Activated naive CD4-positive, alpha-beta T cell treated with anti-CD3 and anti-CD28 coated beads, Interleukin-2, amount 50 U/mL, for 16 hours (primary cell): Measurements from ENCODE around the gene MAP2K2.

Source experiments
- DNase-seq: peaks from one replicate; pipeline ENCODE4 v3.0.0-alpha.2; 2020

MAP2K2 gene

DNA sequence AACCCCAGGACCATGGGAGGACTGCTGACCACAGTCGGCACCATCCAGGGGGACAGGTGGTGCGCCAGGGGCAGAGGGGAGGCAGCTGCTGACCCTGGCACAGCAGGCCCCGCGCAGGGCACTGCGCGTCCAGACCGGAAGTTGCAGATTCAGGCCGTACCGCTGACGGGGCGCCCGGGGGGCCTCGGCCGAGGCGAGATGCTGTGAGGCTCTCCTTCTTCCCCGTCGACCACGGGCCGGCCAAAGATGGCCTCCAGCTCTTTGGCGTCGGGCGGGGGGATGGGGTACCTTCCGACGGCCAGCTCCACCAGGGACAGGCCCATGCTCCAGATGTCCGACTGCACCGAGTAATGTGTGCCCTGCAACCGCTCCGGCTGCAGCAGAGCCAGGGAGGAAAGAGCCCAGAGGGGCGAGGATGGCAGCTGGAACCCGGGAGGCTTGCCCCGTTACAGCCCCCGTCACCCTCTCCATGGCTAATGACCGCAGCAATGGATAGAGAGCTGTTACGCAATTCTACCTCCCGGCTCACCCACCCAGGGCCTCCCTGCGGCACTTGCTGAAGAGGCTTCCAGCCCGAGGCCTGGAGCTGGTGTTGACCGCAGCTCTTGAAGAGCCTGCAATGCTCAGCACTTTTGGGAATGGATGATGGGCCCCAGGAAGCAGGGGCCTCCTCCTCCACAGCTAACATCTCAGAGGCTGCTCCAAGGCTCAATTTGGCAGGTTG, 24.7 kb downstream of the MAP2K2 start:
- DNase-seq: no peak

DNA sequence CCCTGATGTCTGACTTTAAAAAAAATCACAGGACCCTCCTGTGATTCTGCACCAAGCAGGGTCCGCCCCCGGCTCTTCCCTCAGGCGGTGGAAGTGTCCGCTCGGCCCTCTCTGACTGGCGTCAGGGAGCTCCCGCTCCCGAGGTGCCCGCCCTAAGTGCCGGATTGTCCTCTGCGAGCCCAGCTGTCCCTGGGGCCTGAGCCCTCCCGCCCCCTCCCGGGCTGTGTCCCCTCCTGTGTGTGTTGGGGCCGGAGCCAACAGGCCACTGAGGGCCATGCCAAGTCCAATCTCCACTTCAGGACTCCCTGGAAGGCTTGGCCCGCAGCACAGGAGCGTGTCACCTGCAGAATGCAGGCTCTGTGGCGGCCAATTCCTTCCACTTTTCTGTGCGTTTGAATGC, 25.4 kb downstream of the MAP2K2 start:
- no peak for DNase-seq

DNA sequence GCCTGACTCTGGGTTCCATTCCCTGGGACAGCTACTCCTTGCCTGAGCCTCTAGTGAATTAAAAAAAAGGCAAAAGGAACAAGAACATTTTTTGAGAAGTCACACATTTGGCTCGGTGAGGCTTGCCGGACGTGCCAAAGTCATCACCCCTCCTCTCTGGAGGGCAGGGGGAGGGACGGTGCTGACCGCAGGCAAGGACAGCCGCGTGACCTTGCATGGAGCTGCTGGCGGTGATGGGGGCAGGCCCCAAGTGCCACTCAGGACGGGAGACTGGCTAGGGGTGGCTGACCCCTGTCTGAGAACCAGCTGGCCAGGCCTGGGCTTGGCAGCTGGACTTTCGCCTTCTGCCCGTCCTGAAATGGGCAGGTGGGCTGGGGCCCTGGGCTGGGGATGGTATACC, 26.4 kb downstream of the MAP2K2 start:
- DNase-seq: no peak

DNA sequence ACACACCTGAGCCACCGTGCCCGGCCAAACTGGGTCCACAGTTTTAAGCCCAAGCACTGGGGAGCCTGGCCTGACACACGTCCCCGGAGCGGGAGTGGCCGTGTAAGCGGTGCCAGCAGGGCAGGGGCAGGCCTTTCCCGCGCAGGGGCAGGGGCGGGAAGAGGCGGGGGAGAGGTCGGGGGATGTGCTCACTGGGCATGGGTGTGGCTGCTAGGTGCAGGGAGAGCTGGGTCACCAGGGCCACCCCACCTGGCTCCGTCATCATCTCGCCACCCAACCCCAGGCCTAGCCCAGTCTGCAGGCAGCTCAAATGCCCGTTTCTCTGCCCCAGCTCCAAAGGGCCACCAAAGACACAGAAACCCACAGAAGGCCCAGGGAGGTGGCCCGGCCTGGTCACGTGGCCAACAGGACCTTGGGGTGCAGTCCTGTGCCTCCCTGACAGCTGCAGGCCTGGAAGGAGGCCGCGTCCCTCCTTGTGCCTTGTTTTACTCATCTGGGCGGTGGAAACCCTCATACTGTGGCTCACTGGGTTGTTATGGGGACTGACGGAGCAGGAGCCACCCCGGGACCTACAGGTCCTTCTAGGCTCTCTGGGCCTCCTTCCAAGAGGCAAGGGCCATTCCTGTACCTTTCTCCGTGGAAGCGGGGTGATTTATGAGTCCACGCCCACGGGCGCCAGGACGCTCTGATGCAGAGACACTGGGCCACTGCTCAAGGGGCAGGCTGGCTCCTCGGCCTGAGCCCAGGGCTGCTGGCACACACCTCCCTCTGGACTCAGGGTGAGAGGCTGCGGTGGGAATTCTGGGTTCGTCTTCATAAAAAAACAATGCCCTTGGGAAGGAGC, 27.7 kb downstream of the MAP2K2 start:
- no peak for DNase-seq

DNA sequence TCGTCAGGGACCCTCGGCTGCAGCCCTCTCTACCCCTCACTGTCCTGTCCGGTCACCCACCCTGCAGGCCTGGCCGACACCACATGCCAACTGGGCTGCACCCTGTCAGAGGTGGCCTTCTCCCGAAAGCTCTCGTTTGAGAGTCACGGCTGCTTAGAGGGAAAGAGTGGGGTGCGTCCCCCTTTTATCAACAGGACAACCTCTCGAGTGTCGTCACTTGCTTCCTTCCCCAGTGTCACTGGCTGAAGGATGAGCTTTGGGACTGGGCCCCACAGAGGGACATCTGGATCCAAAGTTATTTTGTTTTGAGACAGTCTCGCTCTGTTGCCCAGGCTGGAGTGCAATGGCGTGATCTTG, 28.5 kb downstream of the MAP2K2 start:
- no peak for DNase-seq

DNA sequence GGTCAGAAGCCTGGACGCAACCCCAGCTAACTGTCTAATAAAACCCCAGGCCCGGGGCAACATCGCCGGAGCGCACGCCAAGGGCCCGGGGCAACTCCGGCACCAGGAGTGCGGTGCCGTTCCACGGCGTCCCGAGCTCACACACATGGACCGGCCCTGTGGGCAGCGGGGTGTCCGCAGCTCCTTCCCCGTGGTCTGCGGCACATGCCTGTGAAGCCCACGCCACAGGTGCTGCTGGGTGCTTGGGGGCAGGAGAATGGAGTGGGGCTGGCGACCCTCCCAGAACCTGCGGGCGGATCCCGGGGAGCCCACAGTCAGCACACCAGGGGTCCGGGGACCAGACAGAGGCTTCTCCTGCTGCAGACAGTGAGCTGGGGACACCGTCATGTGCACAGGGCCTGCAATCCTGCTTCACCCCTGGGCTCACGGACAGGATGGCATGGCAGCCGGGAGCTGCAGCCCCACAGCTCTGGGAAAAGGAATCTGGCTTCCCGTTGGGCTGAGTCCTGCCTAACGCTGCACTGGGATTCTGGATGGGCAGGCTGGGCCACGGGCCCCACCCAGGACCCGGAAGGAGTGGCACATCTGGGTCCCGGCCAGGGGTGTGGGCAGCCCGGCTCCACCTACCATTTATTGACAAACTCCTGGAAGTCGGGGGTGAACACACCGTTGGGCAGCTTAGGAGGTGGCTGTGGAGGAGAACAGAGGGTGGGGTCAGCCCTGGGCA, 29.0 kb downstream of the MAP2K2 start:
- DNase-seq: no peak

DNA sequence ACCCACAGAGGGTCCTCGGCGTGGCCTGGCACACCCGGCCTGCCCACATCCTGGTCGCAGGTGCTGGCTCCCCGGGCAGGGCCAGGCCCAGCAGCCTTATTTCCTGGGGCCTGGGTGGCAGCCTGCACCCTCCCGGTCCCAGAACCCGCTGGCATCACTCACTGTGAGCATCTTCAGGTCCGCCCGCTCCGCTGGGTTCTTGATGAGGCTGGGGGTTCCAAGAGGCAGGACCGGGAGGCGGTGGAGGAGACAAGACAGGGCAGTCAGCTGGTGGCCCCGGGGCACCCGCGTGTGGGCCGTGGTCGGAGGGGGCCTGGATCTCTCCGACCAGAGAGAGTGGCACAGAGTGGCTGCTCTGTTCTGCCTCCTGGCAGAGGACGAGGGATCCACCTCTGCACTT, 29.6 kb downstream of the MAP2K2 start:
- DNase-seq: no peak

DNA sequence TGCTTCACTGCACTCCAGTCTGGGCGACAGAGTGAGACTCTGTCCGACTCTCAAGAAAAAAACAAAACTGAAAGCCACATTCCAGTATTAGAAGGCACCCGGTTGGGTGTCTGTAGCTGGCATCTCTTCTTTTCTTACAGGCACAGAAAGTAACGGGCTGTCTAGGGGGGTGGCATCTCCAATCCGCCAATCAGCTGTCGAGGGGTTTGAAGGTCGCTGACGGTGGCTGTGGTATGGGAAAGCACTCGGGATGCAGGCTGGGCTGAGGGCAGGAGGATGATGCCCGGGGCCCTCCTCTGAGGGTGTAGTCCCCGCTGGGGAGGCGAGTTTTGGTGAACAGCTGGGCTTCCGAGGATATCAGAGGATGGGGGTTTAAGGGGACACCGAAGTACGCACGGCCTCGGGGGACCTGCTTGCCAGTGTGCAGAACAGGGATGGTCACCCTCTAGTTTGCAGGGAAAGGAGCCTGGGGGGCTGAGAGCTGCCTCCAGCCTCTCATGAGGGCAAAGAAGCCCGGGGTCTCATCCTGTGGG, 30.2 kb downstream of the MAP2K2 start:
- DNase-seq: no peak

DNA sequence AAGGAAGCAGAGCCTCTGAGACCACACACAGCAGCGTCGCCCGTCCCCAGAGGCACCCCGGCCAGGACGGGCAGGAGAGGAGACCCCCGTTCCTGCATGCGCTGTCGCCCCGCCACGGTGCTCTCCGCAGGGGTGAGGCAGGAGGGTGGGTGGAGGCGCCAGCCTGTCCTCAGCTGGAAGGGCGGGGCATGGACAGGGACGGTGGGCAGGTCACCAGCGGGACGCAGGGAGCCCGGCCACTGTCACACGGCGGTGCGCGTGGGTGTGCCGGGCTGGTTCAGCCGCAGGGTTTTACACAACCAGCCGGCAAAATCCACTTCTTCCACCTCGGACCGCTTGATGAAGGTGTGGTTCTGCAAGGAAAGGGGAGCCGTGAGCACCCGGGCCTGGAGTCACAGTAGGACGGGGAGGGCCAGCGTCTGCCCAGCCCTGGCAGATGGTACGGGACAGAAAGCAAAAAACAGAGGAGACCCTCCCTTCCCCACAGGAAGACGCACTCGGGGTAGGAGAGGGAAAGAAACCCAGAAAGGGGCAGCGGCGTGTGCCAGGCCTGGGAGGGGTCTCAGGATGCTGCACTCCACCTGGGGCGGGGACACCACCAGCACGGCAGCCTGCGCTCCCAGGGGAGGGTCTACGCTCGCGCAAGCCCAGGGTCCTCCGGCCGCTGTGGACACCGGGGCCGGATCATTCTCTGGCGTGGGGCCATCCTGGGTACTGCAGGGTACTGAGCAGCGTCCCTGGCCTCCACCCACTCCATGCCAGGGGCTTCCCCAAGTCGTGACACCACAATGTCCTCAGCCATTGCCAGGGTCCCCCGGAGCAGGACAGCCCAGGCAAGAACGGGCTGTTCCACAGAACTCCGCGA, 33.3 kb downstream of the MAP2K2 start:
- DNase-seq: no peak

DNA sequence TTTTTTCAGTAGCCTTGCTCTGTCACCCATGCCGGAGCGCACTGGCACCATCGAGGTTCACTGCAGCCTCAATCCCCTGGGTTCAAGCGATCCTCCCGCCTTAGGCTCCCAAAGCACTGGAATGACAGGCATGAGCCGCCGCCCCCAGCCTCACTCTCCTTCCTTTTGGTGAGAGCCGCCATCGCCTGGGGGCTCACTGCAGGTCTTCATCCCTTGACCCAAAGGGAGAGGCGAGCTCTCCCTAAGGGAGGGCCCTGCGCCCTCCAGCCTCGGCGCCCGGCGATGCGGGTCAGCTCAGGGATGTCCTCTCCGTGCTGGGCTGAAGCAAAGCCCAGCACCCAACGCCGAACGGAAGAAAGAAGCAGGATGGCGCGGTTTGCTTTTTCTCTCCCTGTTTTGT, 34.0 kb downstream of the MAP2K2 start:
- DNase-seq: no peak

DNA sequence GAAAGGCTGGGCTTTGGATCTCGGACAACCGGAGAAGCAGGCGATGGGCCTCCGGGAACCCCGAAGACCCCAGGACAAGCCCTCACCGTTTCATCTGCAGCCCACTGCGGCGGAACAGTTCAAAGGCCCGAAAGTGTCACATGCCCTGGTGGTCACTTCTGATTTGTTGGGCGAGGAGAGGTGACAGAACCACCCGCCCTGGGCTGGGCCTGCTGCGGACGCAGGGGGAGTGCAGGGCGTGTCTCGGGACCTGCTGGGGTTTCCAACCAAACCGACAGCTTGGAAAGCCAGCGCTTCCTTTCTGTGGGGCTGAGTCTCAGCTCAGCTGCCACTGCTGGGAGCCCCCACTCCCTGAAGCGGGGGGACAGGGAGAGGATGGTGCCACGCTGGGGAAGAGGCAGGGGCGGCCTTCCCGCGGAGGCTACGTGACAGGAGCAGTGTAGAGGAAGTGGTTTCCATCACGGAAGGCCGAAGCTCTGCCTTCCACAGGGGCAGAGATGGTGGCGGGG, 34.5 kb downstream of the MAP2K2 start:
- DNase-seq: no peak

DNA sequence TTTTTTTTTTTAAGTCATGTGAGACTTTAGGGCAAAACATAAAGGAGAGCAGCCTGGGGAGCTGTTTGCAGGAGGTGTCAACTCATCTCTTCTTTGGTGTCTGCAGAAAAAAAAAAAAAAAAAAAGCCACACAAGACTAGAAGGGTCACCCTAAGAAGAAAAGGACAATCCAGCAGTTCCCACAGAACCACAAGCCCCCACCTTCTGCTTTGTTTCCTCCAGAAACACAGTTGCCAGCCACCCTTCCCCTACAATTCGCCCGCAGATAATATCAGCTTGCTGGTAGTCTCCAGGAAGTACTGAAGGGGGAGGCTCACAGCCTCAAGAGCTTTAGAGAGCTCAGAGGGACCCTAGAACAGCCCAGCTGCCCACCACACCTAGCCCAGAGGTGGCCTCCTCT, 34.9 kb downstream of the MAP2K2 start:
- DNase-seq: no peak

DNA sequence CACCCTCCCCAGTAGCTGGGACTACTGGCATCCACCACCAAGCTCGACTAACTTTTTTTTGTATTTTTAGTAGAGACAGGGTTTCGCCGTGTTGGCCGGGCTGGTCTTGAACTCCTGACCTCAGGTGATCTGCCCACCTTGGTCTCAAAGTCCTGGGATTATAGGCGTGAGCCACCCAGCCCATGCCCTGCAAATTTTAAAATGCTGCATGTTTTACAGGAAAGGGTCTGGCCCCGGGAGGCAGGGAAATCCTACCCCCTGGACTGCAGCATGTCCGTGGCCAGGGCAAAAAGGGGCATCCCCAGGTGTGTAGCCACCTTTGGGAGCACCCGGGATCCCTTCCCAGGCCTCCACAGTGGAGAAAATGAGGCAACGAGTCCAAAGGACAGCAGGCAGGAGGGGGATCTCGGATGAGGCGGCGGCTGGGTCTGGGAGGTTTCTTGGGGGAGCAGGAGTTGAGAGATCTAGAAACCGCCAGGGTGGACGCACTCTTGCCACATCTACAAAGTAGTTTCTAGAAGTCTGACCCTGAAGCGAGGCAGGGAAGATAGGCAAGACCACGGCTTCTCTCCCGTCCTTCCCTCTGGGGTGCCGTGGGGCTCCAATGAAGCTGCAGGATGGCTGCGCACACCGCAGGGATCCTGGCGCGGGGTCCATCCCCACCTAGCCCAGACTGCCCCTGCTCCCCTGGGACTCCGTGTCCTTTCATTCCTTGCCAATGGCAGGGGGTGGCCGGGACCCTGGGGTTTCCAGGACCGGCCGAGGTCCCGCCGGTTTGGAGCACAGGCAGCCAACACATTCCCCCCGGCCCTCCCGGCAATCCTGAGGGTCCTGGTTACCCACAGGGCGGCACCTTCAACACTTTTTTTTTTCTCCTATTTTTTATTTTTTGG, 35.9 kb downstream of the MAP2K2 start:
- DNase-seq: no peak

DNA sequence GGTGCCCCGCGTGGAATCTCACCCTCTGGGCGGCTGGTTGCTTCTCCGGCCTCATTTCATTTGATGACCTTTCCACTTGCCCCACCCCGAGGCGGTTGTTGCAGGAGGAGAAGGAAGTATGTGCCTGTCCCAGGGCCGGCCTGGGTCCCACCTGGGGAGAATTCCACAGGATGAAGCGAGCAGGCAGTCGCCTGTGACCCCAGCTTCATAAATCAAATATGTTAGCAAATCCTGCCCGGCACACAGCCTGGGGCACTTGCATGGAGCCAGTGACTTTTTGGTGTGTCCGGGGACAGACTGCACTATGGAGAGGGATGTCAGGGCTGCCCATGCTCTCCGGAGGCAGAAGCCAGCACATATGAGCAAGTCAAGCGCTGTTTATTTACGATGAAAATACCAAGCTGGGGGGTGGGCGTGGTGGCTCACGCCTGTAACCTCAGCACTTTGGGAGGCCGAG, 37.5 kb downstream of the MAP2K2 start:
- no peak for DNase-seq

DNA sequence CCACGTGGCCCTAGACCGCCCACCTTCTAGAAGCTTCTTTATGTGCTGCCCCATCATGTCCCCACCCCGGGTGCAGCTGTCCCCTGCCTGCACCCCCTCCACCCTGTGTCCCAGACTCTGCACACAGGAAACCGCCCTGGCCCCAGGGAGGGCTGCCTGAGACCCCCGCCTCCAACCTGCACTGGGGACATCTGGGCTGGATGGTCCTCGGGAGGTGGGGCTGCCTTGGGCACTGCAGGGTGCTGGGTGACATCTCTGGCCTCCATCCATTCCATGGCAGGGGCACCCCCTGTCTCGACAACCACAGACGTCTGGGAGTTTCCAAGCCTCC, 39.4 kb downstream of the MAP2K2 start:
- DNase-seq: no peak

DNA sequence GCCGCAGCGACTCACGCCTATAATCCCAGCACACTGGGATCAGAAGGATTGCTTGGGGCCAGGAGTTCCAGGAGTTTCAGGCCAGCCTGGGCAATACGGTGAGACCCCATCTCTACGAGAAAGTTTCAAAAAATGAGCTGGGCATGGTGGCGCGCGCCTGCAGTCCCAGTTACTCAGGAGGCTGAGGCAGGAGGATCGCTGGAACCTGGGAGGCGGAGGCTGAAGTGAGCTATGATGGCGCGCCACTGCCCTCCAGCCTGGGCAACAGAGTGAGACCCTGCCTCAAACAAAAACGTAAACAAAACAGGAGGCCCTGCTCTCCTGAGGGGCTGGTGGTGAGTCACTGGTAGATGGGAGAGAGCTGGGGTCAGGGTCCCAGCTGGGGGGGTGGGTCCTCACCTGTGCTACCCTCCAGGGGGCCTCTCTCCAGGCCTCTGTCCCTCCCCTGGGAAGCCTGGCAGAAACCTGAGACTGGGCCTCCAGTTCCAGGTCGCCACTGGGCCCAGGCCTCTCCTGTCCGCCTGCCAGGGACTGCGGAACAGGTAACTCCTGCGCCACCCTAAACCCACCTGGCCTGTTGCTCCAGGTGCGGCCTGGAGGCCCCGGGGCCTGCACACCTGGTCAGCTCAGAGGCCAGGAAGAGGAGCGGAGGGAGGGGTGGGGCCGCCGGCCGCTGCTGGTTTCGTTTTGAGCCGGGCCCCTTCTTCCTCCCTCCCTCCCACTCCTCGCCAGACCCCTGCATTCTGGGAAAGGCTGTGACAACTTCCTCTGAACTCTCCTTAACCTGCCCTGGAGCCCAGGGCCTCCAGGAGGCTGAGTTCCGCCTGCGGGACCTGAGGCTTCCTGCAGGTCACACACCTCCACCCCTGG, 40.0 kb downstream of the MAP2K2 start:
- DNase-seq: no peak

DNA sequence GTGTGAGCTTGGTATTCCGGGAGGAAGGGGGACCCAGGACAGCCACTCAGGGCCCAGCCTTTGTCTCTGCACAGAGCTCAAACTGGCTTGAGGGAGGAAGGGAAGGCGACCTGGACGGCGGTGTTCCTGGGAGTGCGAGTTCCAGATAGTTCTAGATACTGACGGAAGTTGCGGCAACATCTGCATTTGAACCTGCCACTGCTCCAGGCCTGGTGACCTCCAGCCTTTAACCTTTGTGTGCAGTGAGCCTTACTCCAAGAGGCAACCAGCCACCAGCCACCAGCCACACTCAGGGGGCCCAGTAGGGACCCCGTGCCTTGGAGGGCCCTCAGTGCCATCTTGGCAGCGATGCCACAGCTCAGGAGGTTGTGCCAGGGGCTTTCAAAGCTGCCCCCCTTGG, 41.8 kb downstream of the MAP2K2 start:
- DNase-seq: no peak

DNA sequence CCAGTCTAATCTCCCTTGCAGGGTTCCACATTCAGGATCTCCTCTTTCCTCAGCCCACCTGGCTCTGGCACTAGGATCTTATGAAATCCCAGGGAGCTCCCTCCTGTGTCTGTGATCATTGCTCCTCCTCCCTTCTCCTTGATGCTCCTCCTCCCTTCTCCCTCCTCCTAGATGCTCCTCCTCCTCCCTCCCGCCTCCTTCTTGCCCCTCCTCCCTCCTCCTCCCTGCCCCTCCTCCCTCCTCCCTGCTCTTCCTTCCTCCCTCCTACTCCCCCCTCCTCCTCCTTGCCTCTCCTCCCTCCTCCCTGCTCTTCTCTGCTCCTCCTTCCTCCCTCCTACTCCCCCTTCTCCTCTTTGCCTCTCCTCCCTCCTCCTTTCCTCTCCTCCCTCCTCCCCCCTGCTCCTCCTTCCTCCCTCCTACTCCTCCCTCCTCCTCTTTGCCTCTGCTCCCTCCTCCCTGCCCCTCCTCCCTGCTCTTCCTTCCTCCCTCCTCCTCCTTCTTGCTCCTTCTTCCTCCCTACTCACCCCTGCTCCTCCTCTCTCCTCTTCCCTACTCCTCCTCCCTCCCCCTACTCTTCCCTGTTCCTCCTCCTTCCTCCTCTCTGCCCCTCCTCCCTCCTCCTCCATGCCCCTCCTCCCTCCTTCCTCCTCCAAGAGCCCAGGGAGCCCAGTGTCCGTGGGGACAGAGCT, 42.3 kb downstream of the MAP2K2 start:
- DNase-seq: no peak

DNA sequence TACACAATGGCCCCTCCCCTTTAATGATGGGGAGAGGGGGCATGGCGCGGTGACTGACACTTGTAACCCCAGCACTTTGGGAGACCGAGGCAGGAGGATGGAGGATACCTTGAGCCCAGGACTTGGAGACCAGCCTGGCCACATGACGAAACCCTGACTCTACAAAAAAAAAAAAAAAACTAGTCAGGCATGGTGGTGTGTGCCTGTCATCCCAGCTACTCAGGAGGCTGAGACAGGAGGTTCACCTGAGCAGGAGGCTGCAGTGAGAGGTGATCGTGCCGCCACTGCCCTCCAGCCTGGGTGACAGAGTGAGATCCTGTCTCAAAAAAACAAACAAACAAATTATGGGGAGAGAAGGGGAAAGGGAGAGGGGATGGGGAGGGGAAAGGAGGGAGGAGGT, 43.4 kb downstream of the MAP2K2 start:
- no peak for DNase-seq
